ENCODE data around the gene UBL4A.
"Not testable (repeated sequence)": the region's sequence is repeated elsewhere in the genome, so short reads cannot be mapped to it uniquely, and the experiment has no call there.

DNA sequence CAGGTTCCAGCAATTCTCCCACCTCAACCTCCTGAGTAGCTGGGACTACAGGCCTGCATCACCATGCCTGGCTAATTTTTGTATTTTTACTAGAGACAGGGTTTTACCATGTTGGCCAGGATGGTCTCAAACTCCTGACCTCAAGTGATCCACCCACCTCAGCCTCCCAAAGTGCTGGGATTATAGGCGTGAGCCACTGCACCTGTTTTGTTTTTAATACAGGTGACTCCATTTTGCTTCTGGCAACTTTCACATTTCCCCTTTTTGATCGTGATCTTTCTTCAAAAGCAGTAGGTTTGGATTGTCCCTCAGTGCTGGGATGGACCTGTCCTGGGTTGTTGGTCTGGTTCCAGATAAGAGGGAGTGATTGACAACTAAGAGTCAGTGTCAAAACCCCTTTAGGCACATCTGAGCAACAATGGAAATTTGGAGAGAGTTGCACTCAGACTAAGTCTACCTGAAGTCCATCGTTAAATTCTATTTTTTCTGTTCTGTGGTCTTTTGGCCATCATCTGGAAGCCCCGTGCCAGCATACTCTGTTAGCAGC lies 10.2 kb upstream of the UBL4A start:
- TF ChIP-seq NPAS2 (CRISPR knock-in tag; IDR thresholded peaks at IDR 0.05; ENCODE audit: borderline replicate concordance); EHMT2 (IDR thresholded peaks at IDR 0.05; ENCODE audit: low read depth); ZFP36 (IDR thresholded peaks at IDR 0.05; ENCODE audit: borderline replicate concordance, partially characterized antibody); ESRRA (IDR thresholded peaks at IDR 0.05; ENCODE audit: borderline replicate concordance, low read length); PHF8 (IDR thresholded peaks at IDR 0.05; ENCODE audit: borderline replicate concordance, low read depth); EP300 (IDR thresholded peaks at IDR 0.05): not testable (repeated sequence)
- TF ChIP-seq, protein P1, sequence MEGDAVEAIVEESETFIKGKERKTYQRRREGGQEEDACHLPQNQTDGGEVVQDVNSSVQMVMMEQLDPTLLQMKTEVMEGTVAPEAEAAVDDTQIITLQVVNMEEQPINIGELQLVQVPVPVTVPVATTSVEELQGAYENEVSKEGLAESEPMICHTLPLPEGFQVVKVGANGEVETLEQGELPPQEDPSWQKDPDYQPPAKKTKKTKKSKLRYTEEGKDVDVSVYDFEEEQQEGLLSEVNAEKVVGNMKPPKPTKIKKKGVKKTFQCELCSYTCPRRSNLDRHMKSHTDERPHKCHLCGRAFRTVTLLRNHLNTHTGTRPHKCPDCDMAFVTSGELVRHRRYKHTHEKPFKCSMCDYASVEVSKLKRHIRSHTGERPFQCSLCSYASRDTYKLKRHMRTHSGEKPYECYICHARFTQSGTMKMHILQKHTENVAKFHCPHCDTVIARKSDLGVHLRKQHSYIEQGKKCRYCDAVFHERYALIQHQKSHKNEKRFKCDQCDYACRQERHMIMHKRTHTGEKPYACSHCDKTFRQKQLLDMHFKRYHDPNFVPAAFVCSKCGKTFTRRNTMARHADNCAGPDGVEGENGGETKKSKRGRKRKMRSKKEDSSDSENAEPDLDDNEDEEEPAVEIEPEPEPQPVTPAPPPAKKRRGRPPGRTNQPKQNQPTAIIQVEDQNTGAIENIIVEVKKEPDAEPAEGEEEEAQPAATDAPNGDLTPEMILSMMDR (IDR thresholded peaks at IDR 0.05): not testable (repeated sequence)

Data from A549 (cell line).